ENCODE data around the gene STK10. TPM values are rescaled to one million over a fixed set of nuclear protein-coding genes. Genes with fewer than 3 reads are reported as not detected.

STK10 gene
- total and polyA plus RNA-seq, 4 donors, result 2.8 to 21.7 (median 7.7) TPM

DNA sequence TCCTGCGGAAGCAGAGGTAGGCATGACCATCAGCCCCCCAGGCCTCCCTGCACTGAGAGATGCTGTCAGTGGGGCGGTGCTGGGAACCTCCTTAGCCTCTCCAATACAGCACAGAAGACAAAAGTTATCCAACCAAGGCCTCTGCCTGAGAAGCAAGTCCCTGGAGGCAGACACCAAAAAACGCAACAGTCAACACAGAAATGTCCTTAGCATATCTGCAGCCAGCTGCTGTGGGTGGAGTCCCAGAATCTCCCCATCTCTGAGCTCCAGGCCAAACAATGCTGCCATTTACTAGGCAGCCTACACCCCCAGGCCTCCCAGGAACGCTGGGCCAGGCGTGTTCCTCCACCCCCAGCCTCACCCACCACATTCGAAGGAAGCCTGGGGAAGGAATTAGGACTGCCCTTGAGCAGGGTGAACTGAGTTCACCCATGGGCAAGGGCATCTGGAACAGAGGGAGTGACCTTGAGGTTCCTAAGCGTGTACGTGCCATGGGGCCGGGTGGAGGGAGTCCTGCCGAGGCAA lies 43.7 kb downstream of the STK10 start:
- 85% methylated on average over 10 of the region's 10 CpGs for WGBS
- DNase-seq (ENCODE audit: low spot score), result peak; percentile 78
- Histone ChIP-seq H3K27ac (ENCODE audit: low read depth in 1 of 2, low read length in 2 of 2) (no peak overlapping the region), H3K4me1 (ENCODE audit: control insufficient read depth in 4 of 4, insufficient read depth in 4 of 4, low read length in 3 of 4) (peaks cover 0 to 2% (median 0%) of the 10 kb centered on the region in 4 donors), H3K4me3 (ENCODE audit: low read depth in 1 of 3, low read length in 3 of 3) (no peak overlapping the region), H3K9ac (ENCODE audit: low read depth in 1 of 2, low read length in 2 of 2) (no peak overlapping the region), H3K9me3 (ENCODE audit: control insufficient read depth in 4 of 4, low read length in 3 of 4) (no peaks in the 10 kb centered on the region), H3K36me3 (ENCODE audit: control insufficient read depth in 4 of 4, insufficient read depth in 3 of 4, low read depth in 1 of 4, low read length in 3 of 4) (no peaks in the 10 kb centered on the region), H3K27me3 (ENCODE audit: control insufficient read depth in 4 of 4, insufficient read depth in 4 of 4, low read length in 3 of 4) (no peaks in the 10 kb centered on the region)
- TF ChIP-seq FOXA1 (IDR thresholded peaks at IDR 0.05) (no peak), RAD21 (IDR thresholded peaks at IDR 0.05) (no peak), RXRA (IDR thresholded peaks at IDR 0.05) (no peak), SP1 (IDR thresholded peaks at IDR 0.05) (no peak), JUND (IDR thresholded peaks at IDR 0.05) (no peak), EGR1 (IDR thresholded peaks at IDR 0.05; ENCODE audit: low read depth in 2 of 2) (no peak), YY1 (IDR thresholded peaks at IDR 0.05) (no peak), GABPA (IDR thresholded peaks at IDR 0.05 in 1 of 2, conservative IDR thresholded peaks at IDR 0.05 in 1 of 2) (no peak), HNF4G (IDR thresholded peaks at IDR 0.05) (no peak), FOXA2 (IDR thresholded peaks at IDR 0.05) (no peak)
- TF ChIP-seq, protein P1, sequence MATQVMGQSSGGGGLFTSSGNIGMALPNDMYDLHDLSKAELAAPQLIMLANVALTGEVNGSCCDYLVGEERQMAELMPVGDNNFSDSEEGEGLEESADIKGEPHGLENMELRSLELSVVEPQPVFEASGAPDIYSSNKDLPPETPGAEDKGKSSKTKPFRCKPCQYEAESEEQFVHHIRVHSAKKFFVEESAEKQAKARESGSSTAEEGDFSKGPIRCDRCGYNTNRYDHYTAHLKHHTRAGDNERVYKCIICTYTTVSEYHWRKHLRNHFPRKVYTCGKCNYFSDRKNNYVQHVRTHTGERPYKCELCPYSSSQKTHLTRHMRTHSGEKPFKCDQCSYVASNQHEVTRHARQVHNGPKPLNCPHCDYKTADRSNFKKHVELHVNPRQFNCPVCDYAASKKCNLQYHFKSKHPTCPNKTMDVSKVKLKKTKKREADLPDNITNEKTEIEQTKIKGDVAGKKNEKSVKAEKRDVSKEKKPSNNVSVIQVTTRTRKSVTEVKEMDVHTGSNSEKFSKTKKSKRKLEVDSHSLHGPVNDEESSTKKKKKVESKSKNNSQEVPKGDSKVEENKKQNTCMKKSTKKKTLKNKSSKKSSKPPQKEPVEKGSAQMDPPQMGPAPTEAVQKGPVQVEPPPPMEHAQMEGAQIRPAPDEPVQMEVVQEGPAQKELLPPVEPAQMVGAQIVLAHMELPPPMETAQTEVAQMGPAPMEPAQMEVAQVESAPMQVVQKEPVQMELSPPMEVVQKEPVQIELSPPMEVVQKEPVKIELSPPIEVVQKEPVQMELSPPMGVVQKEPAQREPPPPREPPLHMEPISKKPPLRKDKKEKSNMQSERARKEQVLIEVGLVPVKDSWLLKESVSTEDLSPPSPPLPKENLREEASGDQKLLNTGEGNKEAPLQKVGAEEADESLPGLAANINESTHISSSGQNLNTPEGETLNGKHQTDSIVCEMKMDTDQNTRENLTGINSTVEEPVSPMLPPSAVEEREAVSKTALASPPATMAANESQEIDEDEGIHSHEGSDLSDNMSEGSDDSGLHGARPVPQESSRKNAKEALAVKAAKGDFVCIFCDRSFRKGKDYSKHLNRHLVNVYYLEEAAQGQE (IDR thresholded peaks at IDR 0.05), result no peak
- TF ChIP-seq, protein P2, sequence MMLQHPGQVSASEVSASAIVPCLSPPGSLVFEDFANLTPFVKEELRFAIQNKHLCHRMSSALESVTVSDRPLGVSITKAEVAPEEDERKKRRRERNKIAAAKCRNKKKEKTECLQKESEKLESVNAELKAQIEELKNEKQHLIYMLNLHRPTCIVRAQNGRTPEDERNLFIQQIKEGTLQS (IDR thresholded peaks at IDR 0.05), result no peak
- TF ChIP-seq, protein P3, sequence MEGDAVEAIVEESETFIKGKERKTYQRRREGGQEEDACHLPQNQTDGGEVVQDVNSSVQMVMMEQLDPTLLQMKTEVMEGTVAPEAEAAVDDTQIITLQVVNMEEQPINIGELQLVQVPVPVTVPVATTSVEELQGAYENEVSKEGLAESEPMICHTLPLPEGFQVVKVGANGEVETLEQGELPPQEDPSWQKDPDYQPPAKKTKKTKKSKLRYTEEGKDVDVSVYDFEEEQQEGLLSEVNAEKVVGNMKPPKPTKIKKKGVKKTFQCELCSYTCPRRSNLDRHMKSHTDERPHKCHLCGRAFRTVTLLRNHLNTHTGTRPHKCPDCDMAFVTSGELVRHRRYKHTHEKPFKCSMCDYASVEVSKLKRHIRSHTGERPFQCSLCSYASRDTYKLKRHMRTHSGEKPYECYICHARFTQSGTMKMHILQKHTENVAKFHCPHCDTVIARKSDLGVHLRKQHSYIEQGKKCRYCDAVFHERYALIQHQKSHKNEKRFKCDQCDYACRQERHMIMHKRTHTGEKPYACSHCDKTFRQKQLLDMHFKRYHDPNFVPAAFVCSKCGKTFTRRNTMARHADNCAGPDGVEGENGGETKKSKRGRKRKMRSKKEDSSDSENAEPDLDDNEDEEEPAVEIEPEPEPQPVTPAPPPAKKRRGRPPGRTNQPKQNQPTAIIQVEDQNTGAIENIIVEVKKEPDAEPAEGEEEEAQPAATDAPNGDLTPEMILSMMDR (IDR thresholded peaks at IDR 0.05; ENCODE audit: low read depth, low read length, missing input control), result no peak
- TF ChIP-seq, protein P4, sequence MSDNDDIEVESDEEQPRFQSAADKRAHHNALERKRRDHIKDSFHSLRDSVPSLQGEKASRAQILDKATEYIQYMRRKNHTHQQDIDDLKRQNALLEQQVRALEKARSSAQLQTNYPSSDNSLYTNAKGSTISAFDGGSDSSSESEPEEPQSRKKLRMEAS (IDR thresholded peaks at IDR 0.05), result no peak
- TF ChIP-seq, protein P5, sequence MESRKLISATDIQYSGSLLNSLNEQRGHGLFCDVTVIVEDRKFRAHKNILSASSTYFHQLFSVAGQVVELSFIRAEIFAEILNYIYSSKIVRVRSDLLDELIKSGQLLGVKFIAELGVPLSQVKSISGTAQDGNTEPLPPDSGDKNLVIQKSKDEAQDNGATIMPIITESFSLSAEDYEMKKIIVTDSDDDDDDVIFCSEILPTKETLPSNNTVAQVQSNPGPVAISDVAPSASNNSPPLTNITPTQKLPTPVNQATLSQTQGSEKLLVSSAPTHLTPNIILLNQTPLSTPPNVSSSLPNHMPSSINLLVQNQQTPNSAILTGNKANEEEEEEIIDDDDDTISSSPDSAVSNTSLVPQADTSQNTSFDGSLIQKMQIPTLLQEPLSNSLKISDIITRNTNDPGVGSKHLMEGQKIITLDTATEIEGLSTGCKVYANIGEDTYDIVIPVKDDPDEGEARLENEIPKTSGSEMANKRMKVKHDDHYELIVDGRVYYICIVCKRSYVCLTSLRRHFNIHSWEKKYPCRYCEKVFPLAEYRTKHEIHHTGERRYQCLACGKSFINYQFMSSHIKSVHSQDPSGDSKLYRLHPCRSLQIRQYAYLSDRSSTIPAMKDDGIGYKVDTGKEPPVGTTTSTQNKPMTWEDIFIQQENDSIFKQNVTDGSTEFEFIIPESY (IDR thresholded peaks at IDR 0.05), result no peak

DNA sequence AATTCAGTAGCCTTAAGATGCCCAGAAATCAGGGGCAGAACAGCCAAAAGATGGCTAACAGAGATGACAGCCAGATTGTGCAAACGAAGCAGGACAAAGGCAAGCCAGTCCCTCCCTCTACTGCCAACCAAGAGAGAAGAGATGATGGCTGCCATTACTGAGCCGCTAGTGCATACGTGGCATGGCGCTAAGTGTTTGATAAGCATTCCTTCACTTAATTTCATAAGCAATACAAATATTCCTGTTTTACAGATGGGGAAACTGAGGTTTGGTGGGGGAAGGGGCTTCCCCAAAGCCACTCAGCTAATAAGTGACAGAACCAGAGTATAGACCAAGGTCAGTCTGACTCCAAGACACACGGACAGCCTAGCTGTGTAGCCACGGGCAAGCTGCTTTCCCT lies 44.1 kb downstream of the STK10 start:
- no peaks in the 10 kb centered on the region for H3K36me3 ChIP-seq (ENCODE audit: control insufficient read depth in 4 of 4, insufficient read depth in 3 of 4, low read depth in 1 of 4, low read length in 3 of 4)
- WGBS, result 92% methylated on average over 6 of the region's 6 CpGs
- DNase-seq (ENCODE audit: low spot score), result no peak
- no peaks in the 10 kb centered on the region for H3K9me3 ChIP-seq (ENCODE audit: control insufficient read depth in 4 of 4, low read length in 3 of 4)
- no peaks in the 10 kb centered on the region for H3K27me3 ChIP-seq (ENCODE audit: control insufficient read depth in 4 of 4, insufficient read depth in 4 of 4, low read length in 3 of 4)
- no peak overlapping the region for H3K4me3 ChIP-seq (ENCODE audit: low read depth in 1 of 3, low read length in 3 of 3)
- no peak overlapping the region for H3K9ac ChIP-seq (ENCODE audit: low read depth in 1 of 2, low read length in 2 of 2)
- TF ChIP-seq TAF1 (conservative IDR thresholded peaks at IDR 0.05), result no peak
- no peak overlapping the region for H3K27ac ChIP-seq (ENCODE audit: low read depth in 1 of 2, low read length in 2 of 2)
- peaks cover 0 to 2% (median 0%) of the 10 kb centered on the region in 4 donors for H3K4me1 ChIP-seq (ENCODE audit: control insufficient read depth in 4 of 4, insufficient read depth in 4 of 4, low read length in 3 of 4)
